NCI-H187 treated with DMSO at 0.1 percent for 48 hours (cell line): ENCODE data around the gene KCNAB2.

Experiments used
- DNase-seq: peaks from one replicate; lab custom pipeline; 2025; lab: John Stamatoyannopoulos, UW

Gene KCNAB2

DNA sequence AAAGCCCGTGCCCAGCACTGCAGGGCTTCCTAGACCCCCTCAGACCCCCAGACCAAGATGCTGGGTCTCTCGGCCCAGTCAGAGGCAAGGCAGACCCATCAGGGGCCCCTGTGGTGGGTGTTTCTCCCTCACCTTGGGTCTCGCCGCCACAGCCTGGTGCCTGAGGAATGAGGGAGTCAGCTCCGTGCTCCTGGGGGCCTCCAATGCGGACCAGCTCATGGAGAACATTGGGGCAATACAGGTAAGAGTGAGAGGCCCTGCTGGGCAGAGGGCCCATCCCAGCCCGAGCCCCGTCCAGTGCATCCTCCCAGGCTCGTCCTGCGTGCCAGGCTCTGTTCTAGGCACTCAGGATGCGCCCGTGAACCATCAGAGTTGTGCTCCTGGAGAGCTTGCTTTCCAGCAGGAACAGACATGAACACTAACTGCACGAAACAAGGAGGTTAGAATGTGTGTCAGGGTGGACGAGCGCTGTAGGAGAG lies 51.5 kb downstream of the KCNAB2 start:
- DNase-seq = no peak

DNA sequence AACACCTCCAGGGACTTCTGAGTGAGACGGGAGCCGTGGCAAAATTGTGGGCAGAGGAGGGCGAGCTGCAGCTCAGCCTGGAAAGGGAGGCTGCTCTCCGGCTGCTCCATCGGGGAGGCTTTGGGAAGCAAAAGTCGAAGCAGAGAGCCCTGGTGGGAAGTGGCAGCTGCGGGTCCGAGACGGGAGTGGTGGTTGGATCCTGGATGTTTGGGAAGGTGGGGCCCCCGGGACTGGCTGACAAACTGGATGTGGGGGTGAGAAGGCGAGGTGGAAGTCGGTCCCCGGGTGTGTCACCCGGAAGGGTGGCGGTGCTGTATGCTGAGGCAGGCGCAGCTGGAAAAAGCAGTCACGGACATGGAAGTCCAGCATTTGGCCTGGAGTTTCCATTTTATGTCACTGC lies 52.1 kb downstream of the KCNAB2 start:
- DNase-seq = no peak

DNA sequence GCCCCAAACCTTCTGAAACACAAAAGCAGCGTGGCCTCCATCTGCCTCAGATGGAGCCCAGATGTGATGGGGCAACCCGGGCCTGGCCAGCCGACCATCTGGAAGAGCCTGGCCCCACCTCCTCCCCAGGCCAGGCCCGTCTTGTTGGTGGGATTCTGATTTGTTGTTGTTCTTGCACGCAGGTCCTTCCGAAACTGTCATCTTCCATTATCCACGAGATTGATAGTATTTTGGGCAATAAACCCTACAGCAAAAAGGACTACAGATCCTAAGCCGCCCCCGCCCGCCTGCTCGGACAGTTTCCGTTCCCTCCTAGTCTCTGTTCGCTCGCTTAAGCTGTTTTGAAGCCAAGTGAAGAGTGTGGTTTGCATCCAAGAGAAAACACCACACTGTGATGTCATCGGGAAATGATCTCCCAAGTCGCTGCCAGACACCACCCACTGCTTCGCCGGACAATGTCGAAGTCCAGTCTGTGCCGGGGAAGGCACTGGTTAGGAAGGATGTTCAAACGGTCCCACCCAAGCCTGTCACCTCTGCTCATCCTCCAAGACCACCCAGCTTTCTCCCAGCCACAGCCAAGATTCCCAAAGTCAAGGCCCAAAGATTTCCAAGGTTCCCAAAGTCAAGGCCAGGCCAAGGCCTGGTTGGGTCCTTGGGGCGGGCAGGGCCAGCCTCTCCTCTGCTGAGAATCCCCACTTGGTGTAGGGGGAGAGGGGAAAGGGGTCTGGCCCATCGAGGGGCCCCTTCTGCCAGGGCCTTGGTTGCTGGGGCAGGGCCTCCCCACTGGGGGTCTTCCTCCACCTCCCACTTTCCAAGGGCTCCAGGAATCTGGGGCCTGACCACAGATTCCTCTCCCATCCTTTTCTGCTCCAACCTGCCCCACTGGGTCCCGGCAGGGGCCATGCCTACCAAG lies 52.9 kb downstream of the KCNAB2 start:
- no peak for DNase-seq

DNA sequence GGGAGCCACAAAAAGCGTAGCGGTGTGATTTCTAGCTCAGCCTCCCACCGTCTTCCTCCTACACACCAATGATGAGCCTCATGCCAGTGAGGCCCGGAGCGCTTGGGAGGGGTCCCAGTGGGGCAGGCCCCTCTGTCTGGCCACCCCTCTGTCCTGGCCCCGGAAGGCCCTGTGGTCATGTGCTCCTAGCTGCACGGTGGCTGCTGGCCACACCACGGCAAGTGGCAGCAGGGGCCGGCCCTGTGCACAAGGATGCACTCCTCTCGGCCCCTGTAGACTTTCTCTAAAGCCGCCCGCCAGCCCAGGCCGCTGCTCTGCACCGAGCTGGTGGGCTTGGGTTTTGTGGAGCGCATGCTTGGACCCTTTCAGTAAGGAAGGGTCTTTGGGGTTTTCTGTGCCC lies 53.6 kb downstream of the KCNAB2 start:
- no peak for DNase-seq

DNA sequence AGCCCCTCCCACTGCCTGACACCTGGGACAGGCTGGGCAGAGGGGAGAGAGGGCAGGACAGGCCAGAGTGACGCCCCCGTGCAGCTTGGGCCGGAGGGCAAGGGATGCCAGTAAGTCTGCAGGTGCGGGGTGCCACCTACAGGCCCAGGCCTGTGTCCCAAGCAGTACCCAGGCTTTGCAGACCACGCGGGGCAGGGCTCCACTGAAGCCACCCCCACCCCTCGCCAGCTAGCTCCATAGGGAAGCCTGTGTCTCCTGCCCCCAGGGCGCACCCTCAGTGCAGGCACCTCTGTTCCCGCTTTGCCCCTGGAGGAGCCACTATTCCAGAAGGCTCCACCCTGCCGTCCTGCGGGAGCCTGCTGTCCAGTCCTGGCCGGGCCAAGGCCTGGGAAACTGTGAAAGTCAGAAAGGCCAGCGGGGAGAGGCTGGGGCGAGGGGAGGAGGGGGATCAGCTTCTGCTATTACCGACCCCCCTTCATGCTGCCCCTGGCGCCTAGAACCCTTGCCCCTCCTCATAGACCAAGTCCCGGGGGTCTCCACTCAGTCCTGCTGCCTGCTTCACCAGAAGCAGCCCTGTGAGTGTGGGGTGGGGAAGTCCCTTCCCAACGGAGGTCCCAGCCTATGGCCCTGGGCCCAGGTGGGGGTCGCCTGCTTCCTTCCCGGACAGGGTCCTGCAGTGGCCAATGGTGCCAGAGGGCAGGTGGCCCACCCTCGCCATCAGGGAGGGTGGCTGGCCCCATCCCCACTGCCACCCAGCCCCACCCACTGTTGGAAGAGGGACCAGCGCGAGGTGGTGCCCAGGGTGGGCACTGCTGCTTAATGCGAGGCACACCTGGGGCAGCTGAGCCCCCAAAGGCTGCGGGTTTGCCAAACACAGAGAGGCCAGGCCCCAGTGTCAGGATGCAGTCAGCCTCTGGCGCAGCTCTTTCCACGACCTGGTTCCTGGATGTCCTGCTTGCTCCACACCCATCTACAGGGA lies 54.4 kb downstream of the KCNAB2 start:
- no peak for DNase-seq

DNA sequence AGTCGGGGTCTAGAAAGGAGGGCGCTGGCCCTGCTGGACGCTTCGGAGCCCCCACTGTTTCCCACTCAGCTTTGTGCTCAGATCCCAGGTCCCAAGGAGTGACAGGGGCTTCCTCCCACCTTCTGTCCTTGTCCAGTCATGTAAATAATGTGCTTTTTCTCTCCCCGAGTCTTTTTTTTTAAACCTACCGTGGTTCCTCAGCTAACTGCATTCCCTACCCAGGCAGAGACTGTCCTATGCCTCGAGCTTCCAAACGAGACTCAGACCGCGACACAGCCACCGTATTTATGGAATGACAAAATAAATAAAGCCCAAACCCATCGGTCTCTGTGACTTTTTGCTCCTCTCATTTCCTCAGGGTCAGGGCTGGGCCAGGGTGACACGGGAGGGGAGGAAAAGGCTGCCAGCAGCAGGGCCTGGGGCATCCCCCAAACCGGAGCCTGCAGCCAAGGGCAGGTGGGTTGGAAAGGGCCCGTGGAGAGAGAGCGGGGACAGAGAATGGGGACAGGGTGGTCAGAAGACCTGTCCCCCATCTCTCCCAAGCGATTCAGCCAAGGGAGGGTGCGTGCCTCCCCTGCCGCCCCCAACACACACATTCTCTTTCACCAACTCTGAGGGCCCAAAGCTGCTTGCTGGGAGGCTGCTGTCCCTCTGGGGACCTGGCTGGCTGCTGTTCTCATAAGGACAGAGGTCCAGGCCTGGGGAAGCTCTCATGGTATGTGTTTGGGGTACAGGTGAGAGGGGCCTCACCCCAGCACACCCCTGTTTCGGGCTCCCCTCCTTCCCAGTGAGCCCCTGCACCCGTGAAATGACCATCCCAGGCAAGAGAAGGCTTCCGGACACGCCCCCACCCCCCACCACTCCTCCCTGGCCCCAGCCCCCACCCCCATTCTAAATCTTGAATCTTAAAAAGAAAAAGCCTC lies 55.4 kb downstream of the KCNAB2 start:
- DNase-seq = no peak

DNA sequence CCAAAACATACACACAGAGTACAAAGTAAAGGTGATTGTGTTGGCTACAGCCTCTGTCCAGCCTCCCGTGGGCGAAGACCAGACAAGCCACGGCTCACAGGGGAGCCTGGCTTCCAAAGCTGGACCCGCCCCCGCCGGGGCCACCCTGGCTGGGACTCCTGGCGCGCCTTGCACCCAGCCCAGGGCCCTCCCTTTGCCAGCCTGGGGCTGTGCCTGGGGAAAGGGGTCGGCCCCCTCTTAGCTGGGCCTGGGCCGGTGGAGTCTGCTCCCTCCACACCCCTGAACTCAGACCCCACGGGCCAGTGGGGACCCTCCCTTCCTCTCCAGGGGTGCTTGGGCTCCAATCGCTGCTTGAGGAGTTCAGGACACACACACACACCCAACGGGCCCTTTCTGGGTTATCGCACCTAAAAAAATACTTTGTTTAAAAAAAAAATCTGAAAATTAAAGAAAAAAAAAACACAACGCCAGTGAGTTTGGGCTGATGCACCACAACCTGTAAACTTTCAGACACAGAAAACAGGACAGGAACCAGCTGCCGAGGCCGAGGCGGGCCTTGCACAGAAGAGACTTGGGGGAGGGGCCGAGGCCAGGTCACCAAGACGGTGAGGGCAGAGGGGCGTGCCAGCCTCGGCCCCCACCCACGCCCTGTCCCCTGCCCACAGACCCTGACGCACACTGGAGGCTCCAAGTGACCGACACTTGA lies 56.3 kb downstream of the KCNAB2 start:
- no peak for DNase-seq

DNA sequence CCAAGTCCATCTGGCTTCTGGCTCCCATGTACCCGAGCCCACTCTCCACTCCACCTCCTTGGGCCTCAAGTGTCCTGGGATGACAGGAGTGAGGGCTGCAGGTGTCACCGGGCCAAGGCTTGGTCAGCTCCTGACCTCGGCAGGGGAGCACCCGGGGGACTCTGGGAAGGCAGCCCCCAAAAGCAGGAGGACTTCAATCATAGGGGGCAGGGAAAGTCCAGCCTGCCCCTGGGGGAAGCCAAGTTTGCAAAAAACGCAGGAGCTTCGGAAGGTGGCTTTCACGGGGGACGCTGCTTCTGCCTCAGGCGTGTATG lies 56.8 kb downstream of the KCNAB2 start:
- DNase-seq = no peak

DNA sequence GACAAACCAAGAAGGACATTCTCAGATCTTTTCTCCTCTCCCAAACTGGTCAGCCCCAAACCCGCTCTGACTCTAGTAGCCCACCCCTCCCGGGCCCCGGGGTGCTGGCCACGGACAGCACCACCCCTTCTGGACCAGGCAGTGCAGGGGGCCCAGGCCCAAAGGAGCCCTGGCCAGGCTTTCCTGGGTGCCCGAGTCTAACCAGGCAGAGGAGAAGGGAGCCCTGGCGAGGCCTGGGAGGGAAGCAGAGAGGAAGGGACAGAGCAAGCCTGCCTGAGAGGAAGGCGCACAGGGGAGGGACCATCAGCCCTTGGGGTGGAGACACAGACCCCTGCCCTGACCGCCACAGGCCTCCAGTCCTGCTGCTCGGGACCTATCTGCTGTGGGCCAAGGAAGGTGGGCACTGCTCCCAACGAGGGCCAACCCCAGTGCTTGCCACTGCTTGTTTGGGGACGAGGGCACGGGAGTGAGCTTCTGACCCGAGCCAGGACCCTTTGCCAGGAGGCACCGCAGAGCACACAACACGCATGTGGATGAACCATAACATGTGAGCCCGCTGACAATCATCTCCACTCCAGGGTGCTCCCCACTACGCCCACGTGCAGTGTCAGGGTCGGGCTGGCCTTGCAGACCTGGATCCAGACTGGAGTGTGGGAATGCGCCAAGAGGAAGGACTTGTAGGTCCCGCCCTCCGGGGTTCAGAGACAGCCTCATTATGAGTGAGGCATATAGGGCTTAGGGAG lies 57.6 kb downstream of the KCNAB2 start:
- no peak for DNase-seq

DNA sequence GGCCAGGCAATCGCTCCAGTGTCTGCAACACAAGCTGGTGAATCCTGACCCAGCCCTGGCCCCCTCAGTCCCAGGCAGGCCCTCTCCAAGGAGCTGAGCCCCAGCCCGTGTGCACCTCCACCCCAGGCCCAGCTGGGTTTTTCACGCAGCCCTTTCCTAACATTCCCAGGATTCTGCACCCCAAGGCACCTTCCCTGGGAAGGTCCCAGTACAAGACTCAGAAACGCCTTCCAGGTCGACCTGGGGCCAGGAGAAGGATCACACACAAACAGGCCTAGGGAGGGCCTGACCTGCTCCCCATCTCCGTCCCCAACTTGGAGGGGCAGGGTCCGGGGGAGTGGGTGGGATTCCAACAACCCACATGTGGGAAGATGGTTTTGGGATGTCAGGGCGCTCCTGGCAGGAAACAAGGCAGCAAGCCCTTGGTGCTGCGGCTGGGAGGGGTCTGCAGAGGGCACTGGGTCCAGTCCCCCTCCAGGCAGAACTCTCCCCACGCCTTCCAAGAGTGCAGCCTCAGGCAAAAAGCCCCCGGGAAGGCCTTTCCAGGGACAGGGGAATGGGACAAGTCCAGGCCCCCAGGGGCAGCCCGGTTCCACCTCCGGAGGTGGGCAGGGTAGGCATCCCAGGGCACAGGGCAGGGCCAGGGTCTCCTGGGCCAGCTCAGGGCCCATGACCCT lies 58.3 kb downstream of the KCNAB2 start:
- DNase-seq = no peak

DNA sequence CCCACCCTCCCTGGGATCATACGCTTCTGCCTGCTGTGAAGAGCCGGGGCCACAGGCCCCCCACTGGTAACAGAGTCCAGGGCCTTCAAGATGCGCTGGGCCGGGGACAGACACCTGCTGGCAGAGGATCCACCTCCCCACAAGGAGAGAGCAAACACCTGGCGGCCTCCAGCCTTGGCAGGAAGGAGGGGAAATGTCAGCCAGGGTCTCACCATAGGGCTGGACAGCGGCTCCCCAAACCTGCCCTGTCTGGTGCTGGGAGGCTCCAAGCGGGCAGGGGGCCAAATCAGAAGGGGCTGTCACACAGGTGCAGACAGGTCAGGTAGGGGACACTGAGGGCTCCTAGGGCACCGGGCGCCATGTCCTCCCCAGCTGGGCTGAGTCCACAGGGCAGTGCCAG lies 58.9 kb downstream of the KCNAB2 start:
- DNase-seq = no peak

DNA sequence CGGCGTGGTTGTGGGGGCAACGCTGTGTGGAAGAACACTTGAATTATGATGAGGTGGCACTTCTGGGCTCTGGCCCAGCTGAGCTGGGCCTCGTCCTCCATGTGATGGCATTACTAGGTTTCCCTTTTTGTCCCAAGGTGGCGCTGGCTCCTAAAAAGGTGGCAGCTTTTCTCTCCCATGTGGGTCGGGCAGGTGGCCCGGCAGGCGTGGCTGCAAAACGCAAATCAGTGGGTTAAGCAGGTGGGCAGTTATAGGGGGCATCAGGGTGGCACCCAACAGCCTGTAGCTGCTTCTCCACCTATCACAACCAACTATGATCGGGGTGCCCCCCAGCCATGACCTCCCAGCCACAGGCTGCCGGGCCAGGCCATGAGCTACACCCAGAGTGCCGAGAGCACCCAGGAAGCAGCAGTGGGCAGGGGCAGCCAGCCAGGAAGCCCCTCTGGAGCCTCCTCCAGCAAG lies 59.6 kb downstream of the KCNAB2 start:
- no peak for DNase-seq

DNA sequence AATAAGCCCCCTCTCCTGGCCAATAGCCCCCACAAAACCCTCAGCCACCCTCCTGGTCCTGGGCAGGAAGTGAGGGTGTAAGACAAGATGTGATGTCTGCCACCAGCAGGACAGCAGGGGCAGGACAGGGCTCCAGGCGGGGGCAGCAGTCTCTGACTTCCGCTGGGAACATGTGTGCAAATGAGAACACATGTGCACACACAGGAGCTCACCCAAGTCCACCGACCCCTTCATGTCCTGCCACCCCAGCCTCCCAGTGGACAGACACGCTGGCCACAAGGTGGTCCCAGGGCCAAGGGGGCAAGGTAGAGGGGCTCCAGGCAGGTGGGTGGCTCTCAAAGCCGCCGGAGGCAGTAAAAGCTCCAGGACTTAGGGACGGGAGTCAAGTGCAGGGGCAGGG lies 60.1 kb downstream of the KCNAB2 start:
- no peak for DNase-seq

DNA sequence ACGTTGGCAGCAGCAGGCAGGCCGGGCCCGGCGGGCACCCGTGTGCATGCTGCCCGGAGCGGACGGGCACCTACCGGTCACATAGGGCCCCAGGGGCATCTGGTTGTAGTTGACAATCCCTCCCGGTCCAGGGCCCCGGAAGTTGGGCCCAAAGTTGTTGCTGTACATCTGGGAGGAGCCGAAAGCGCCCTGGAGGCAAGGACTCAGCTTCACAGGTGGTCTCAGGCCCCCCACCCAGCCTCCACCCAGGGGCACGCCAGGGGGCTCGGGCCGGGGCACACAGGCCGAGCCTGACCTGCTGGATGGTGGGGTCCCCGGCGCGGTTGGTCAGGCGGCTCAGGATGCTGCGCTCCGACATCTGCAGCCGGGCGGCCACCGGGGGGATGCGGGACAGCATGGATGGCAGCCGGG lies 60.6 kb downstream of the KCNAB2 start:
- DNase-seq = no peak

DNA sequence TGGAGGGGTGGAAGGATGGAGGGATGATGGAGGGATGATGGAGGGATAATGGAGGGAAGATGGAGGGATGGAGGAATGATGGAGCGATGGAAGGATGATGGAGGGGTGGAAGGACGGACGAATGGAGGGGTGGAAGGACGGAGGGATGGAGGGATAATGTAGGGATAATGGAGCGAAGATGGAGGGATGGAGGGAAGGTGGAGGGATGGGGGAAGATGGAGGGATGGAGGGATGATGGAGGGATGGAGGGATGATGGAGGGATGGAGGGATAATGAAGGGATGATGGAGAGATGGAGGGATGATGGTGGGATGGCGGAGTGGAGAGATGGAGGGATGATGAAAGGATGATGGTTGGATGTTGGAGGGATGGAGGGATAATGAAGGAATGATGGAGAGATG lies 61.3 kb downstream of the KCNAB2 start:
- no peak for DNase-seq

DNA sequence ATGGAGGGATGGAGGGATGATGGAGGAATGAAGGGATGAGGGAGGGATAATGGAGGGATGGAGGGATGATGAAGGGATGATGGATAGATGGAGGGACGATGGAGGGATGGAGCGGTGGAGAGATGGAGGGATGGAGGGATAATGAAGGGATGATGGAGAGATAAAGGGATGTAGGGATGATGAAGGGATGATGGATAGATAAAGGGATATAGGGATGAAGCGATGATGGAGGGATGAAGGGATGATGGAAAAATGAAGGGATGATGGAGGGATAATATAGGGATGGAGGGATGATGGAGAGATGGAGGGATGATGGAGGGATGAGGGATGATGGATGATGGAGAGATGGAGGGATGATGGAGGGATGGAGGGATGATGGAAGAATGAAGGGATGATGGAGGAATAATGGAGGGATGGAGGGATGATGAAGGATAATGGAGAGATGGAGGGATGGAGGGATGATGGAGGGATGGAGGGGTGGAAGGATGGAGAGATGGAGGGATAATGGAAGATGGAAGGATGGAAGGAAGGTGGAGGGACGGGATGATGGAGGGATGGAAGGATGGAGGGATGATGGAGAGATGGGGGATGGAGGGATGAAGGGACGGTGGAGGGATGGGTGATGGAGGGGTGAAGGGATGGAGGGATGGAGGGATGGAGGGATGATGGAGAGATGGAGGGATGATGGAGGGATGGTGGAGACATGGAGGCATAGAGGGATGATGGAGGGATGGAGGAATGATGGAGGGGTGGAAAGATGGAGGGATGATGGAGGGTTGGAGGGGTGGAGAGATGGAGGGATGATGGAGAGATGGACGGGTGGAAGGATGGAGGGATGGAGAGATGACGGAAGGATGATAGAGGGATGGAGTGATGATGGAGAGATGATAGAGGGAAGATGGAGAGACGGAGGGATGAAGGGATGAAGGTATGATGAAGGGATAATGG lies 62.0 kb downstream of the KCNAB2 start:
- DNase-seq = no peak

DNA sequence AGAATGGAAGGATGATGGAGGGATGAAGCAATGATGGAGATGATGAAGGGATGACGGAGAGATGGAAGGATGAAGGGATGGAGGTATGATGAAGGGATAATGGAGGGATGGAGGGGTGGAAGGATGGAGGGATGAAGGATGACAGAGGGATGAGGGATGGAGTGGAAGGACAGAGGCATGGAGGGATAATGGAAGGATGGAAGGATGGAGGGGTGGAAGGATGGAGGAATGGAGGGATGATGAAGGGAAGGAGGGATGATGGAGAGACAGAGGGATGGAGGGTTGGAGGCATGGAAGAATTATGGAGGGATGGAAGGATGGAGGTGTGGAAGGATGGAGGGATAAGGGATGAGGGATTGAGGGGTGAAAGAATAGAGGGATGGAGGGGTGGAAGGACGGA lies 62.8 kb downstream of the KCNAB2 start:
- DNase-seq = no peak

DNA sequence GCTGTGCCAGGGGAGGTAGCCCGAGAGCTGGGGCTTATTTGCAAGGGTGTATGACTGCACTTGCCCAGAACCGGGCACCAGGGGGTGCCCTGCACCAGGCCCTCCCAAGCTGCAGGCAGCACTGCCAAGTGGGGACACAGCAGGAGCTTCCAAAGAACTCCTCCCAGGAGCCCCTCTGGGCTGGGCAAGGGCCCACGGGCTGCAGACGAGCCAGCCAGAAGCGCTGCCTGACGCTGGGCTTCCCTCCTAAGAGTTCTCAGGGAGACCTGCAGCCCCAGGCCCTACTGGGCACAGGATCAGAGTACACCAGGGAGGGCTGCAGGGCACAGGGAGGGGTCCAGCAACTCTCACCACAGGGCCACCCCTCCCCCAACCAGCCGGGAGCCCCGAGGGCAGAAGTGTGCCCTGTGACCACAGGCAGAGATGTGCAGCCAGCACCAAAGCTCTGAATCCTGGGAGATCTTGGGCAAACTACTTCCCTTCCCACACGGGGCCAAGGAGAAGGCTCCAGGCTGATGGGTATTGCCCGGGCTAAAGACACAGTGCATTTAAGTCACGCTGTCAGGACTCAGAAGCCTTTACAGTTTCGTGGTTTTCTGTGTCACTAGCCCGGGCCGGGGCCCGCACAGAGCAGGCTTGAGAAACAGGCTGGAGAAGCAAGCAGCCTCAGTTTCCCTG lies 63.4 kb downstream of the KCNAB2 start:
- DNase-seq = no peak
